H9 (cell line): ENCODE results near the gene CRISPLD2. TPM values are rescaled to one million over a fixed set of nuclear protein-coding genes. Genes with fewer than 3 reads are reported as not detected.

Source experiments
- DNase-seq: peaks from one replicate; pipeline ENCODE4 v3.0.0-alpha.2; 2017
- H2AFZ ChIP-seq: one replicate; pipeline ENCODE4 v1.6.1; 2013; ENCODE audit warnings: mild to moderate bottlenecking, low read length, control low read depth, moderate library complexity
- H2AK5ac ChIP-seq: 2 replicates; pipeline ENCODE4 v1.6.1; 2013; ENCODE audit warnings: low read length, control low read depth, mixed read lengths; ENCODE audit not compliant: insufficient read length
- H2BK120ac ChIP-seq: one replicate; pipeline ENCODE4 v1.6.1; 2013; ENCODE audit warnings: low read depth, mild to moderate bottlenecking, low read length, control low read depth, inconsistent platforms; ENCODE audit not compliant: poor library complexity, severe bottlenecking
- H2BK12ac ChIP-seq: 2 replicates; pipeline ENCODE4 v1.6.1; 2013; ENCODE audit warnings: low read length, control low read depth, mixed read lengths, low read depth; ENCODE audit not compliant: insufficient read length
- H2BK15ac ChIP-seq: 2 replicates; pipeline ENCODE4 v1.6.1; 2013; ENCODE audit warnings: low read depth, low read length, control low read depth
- H2BK20ac ChIP-seq: one replicate; pipeline ENCODE4 v1.6.1; 2013; ENCODE audit warnings: low read depth, mild to moderate bottlenecking, low read length, control low read depth, inconsistent platforms; ENCODE audit not compliant: poor library complexity, severe bottlenecking
- H2BK5ac ChIP-seq: 2 replicates; pipeline ENCODE4 v1.6.1; 2013; ENCODE audit warnings: low read length, control low read depth, mixed read lengths; ENCODE audit not compliant: insufficient read length
- H3K14ac ChIP-seq: 2 replicates; pipeline ENCODE4 v1.6.1; 2013; ENCODE audit warnings: low read length, control low read depth; ENCODE audit not compliant: insufficient read depth
- H3K18ac ChIP-seq: 2 replicates; pipeline ENCODE4 v1.6.1; 2013; ENCODE audit warnings: low read depth, mild to moderate bottlenecking, mixed read lengths, low read length, control low read depth; ENCODE audit not compliant: insufficient read length
- H3K23ac ChIP-seq: 2 replicates; pipeline ENCODE4 v1.6.1; 2013; ENCODE audit warnings: low read length, control low read depth, mixed read lengths, low read depth; ENCODE audit not compliant: insufficient read length
- H3K23me2 ChIP-seq: 2 replicates; pipeline ENCODE4 v1.6.1; 2013; ENCODE audit warnings: low read depth, mild to moderate bottlenecking, mixed read lengths, low read length, control low read depth; ENCODE audit not compliant: insufficient read length, poor library complexity, severe bottlenecking
- H3K27ac ChIP-seq: 2 replicates; pipeline ENCODE4 v1.5.1; 2013; ENCODE audit warnings: low read length, control low read depth, mixed read lengths, low read depth; ENCODE audit not compliant: insufficient read length
- H3K27me3 ChIP-seq: 2 replicates; pipeline ENCODE4 v1.6.1; 2013; ENCODE audit warnings: low read length, control low read depth, inconsistent platforms; ENCODE audit not compliant: insufficient read depth
- H3K4ac ChIP-seq: 2 replicates; pipeline ENCODE4 v1.6.1; 2013; ENCODE audit warnings: low read depth, mild to moderate bottlenecking, control low read depth, inconsistent platforms, low read length, moderate library complexity
- H3K4me1 ChIP-seq: 2 replicates; pipeline ENCODE4 v1.6.1; 2013; ENCODE audit warnings: low read length, control low read depth, inconsistent platforms; ENCODE audit not compliant: insufficient read depth
- H3K4me2 ChIP-seq: 2 replicates; pipeline ENCODE4 v1.6.1; 2013; ENCODE audit warnings: low read length, control low read depth, mixed read lengths; ENCODE audit not compliant: insufficient read length, insufficient read depth
- H3K56ac ChIP-seq: 2 replicates; pipeline ENCODE4 v1.6.1; 2013; ENCODE audit warnings: low read depth, mild to moderate bottlenecking, mixed read lengths, low read length, control low read depth; ENCODE audit not compliant: insufficient read length
- H3K79me1 ChIP-seq: 2 replicates; pipeline ENCODE4 v1.6.1; 2013; ENCODE audit warnings: low read depth, mild to moderate bottlenecking, moderate library complexity, low read length, control low read depth, inconsistent platforms; ENCODE audit not compliant: insufficient read depth, poor library complexity, severe bottlenecking
- H3K79me2 ChIP-seq: 2 replicates; pipeline ENCODE4 v1.6.1; 2013; ENCODE audit warnings: low read length, control low read depth, inconsistent platforms; ENCODE audit not compliant: insufficient read depth
- H3K9ac ChIP-seq: 2 replicates; pipeline ENCODE4 v1.6.1; 2013; ENCODE audit warnings: low read length, control low read depth, mixed read lengths; ENCODE audit not compliant: insufficient read length; ENCODE audit errors: extremely low read depth
- H3K9me3 ChIP-seq: one replicate; pipeline ENCODE4 v1.6.1; 2013; ENCODE audit warnings: low read depth, low read length, inconsistent platforms; ENCODE audit not compliant: control insufficient read depth
- H3T11ph ChIP-seq: one replicate; pipeline ENCODE4 v1.6.1; 2013; ENCODE audit warnings: mild to moderate bottlenecking, low read length, control low read depth, inconsistent platforms
- H4K20me1 ChIP-seq: one replicate; pipeline ENCODE4 v1.6.1; 2013; ENCODE audit not compliant: control insufficient read depth, insufficient read length, insufficient read depth
- H4K5ac ChIP-seq: 2 replicates; pipeline ENCODE4 v1.6.1; 2013; ENCODE audit warnings: low read depth, mild to moderate bottlenecking, mixed read lengths, low read length, control low read depth; ENCODE audit not compliant: insufficient read length
- H4K8ac ChIP-seq: replicated peaks from 2 replicates; pipeline ENCODE4 v1.6.1; 2013; ENCODE audit warnings: low read length, control low read depth, mixed read lengths, low read depth; ENCODE audit not compliant: insufficient read length
- H4K91ac ChIP-seq: 2 replicates; pipeline ENCODE4 v1.6.1; 2013; ENCODE audit warnings: low read depth, mild to moderate bottlenecking, moderate library complexity, mixed read lengths, low read length, control low read depth; ENCODE audit not compliant: insufficient read length
- H3K27ac Mint-ChIP-seq, 3 experiments: 2 replicates in 2 of 3; 3 replicates in 1 of 3; pipeline ENCODE4 v1.8.0; 2020 to 2021; ENCODE audit warnings: mixed read lengths in 3 of 3, mild to moderate bottlenecking in 1 of 3, moderate library complexity in 1 of 3
- H3K27me3 Mint-ChIP-seq: 2 replicates; pipeline ENCODE4 v1.8.0; 2021; ENCODE audit warnings: low read depth, mild to moderate bottlenecking, moderate library complexity, mixed read lengths
- H3K36me3 Mint-ChIP-seq, 3 experiments: 2 replicates in 2 of 3; 3 replicates in 1 of 3; pipeline ENCODE4 v1.8.0; 2020 to 2021; ENCODE audit warnings: low read depth in 3 of 3, mixed read lengths in 3 of 3; ENCODE audit not compliant: insufficient read depth in 1 of 3
- H3K4me1 Mint-ChIP-seq, 2 experiments: 2 replicates each; pipeline ENCODE4 v1.8.0; 2020; ENCODE audit warnings: mixed read lengths in 2 of 2
- H3K4me3 Mint-ChIP-seq, 2 experiments: 2 replicates in 1 of 2; 3 replicates in 1 of 2; pipeline ENCODE4 v1.8.0; 2020 to 2021; ENCODE audit warnings: mild to moderate bottlenecking in 2 of 2, mixed read lengths in 2 of 2, moderate library complexity in 1 of 2
- H3K9me3 Mint-ChIP-seq, 2 experiments: 2 replicates in 1 of 2; 3 replicates in 1 of 2; pipeline ENCODE4 v1.8.0; 2020; ENCODE audit warnings: mild to moderate bottlenecking in 2 of 2, mixed read lengths in 2 of 2, moderate library complexity in 1 of 2
- CTCF ChIP-seq: fragments of 200-600 bp; sonication (generic); conservative IDR thresholded peaks from 3 replicates; pipeline ENCODE4 v1.8.0; 2021; ENCODE audit warnings: antibody characterized with exemption, mild to moderate bottlenecking
- WGBS: extraction: QIAGEN DNeasy Blood & Tissue Kit; methylation state at CpG from one replicate; pipeline ENCODE4 v1.1.7; 2013; ENCODE audit warnings: missing lambda C conversion rate, low lambda C conversion rate, mixed read lengths; ENCODE audit not compliant: insufficient read length; ENCODE audit errors: extremely low coverage; 5-methylcytosine and 5-hydroxymethylcytosine counted together
- total RNA-seq: library from RNA; stranded (reverse); gene quantifications from 2 replicates; pipeline ENCODE4 v1.2.1, GENCODE V29; 2021

The CRISPLD2 gene
- total RNA-seq, 1 experiment from 2014 or later, result 2.3 TPM

- H2AFZ ChIP-seq, result no peak overlapping the region
- no peak overlapping the region for H4K5ac ChIP-seq
- no peak overlapping the region for H4K91ac ChIP-seq
- no peak overlapping the region for H3K23ac ChIP-seq
- no peak overlapping the region for H4K8ac ChIP-seq
- Mint-ChIP-seq H3K4me3 (no peak overlapping the region), H3K9me3 (peaks cover 3 to 6% of the 10 kb centered on the region in 2 experiments; a peak in 3 of 5 replicates), H3K36me3 (peaks cover 0 to 3% (median 0%) of the 10 kb centered on the region in 3 experiments; a peak in 2 of 7 replicates), H3K27me3 (peaks cover 7% of the 10 kb centered on the region), H3K4me1 (peaks cover 6% of the 10 kb centered on the region in 2 experiments), H3K27ac (no peak overlapping the region)
- no peak overlapping the region for H3T11ph ChIP-seq
- no peak for TF ChIP-seq CTCF
- H2BK12ac ChIP-seq, result no peak overlapping the region
- H3K27me3 ChIP-seq, result no peaks in the 10 kb centered on the region
- no peak overlapping the region for H2BK20ac ChIP-seq
- no peak overlapping the region for H3K27ac ChIP-seq
- no CpG with 5 or more reads among the region's 10 CpGs for WGBS
- H2BK120ac ChIP-seq, result no peak overlapping the region
- H3K9ac ChIP-seq, result no peak overlapping the region
- no peak overlapping the region for H2BK15ac ChIP-seq
- H3K4ac ChIP-seq, result no peak overlapping the region
- H3K18ac ChIP-seq, result no peak overlapping the region
- H3K4me1 ChIP-seq, result no peaks in the 10 kb centered on the region
- no peaks in the 10 kb centered on the region for H3K23me2 ChIP-seq
- H3K14ac ChIP-seq, result no peak overlapping the region
- no peak overlapping the region for H3K4me2 ChIP-seq
- no peak overlapping the region for H3K56ac ChIP-seq
- H3K79me1 ChIP-seq, result no peaks in the 10 kb centered on the region
- H2AK5ac ChIP-seq, result no peak overlapping the region
- H3K9me3 ChIP-seq, result no peaks in the 10 kb centered on the region
- DNase-seq, result no peak
- H4K20me1 ChIP-seq, result no peaks in the 10 kb centered on the region
- no peak overlapping the region for H2BK5ac ChIP-seq
- no peaks in the 10 kb centered on the region for H3K79me2 ChIP-seq
Measured at GRCh38 chr16:84804326-84804725, 15.5 kb upstream of the CRISPLD2 start.
